GM18507 (cell line): Measurements from ENCODE around the gene GNG3.
"Not testable (repeated sequence)": the region's sequence is repeated elsewhere in the genome, so short reads cannot be mapped to it uniquely, and the experiment has no call there.

Experiments
- DNase-seq: peaks from one replicate; pipeline ENCODE4 v3.0.0; 2011; ENCODE audit warnings: low read depth; ENCODE audit not compliant: insufficient read length; ENCODE audit errors: extremely low spot score
- FAIRE-seq: peaks from 2 replicates; lab custom pipeline; 2011; peaks lifted over from hg19 to GRCh38; lab: Jason Lieb, UNC

Gene GNG3

GRCh38 chr11:62715150-62716130 lies 8.0 kb downstream of the GNG3 start:
- FAIRE-seq = no peak
- DNase-seq = no peak

- FAIRE-seq (no peak), DNase-seq (no peak)
These were observed 8.7 kb downstream of the GNG3 start for GRCh38 chr11:62716206-62716605.

- DNase-seq (no peak), FAIRE-seq (no peak)
These were observed 9.3 kb downstream of the GNG3 start for GRCh38 chr11:62716816-62717215.

- FAIRE-seq (no peak), DNase-seq (no peak)
These were observed 12.0 kb downstream of the GNG3 start for GRCh38 chr11:62719302-62719978.

GRCh38 chr11:62721994-62722393 lies 14.5 kb downstream of the GNG3 start:
- DNase-seq (no peak), FAIRE-seq (no peak)

GRCh38 chr11:62724171-62724570 lies 16.7 kb downstream of the GNG3 start:
- no peak for FAIRE-seq

DNA sequence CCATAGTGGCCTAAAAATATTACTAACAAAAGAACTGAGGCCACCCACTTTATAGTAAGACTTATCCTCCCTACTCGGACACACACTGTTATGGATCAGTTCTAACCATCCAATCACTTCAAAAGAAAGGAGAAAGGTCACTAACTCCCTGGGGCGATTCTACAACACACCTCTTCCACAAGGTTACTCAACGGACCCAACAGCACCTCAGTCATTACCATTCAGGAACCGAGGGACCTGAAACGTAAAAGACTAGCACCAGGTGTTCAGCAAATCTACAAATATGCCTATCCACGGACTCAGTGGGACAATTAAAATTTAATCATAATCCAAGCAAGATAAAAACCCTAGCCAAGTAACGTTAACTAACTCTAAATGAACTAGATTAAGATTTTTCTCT lies 18.2 kb downstream of the GNG3 start:
- DNase-seq = no peak
- no peak for FAIRE-seq

More at GRCh38 chr11:62724171-62724570, 16.7 kb downstream of the GNG3 start:
- DNase-seq = no peak

GRCh38 chr11:62726156-62726914 lies 18.9 kb downstream of the GNG3 start:
- DNase-seq (no peak), FAIRE-seq (no peak)

GRCh38 chr11:62726915-62727164 lies 19.4 kb downstream of the GNG3 start:
- FAIRE-seq = no peak
- DNase-seq = no peak

GRCh38 chr11:62727165-62727871 lies 19.8 kb downstream of the GNG3 start, which contains the start of gene HNRNPUL2:
Gene HNRNPUL2 (minus strand): TSS chr11:62727457. CDS start chr11:62727156, 301 bp downstream.
- FAIRE-seq (peak; percentile 94), DNase-seq (peak; percentile 93)

DNA sequence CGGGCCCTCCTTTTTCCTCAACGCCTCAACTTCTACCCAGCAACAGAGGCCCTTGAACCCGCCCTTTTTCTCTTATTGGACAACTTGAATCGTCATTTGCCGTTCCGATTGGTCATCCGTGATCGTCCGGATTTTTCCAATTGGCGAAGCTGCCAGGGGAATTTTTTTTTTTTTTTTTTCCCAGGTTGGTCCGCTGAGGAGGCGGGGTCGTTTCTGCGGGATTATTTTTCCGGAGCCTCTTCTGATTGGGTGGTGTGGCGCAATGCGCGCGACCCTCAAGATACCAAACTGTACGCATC lies 20.3 kb downstream of the GNG3 start:
- peak; percentile 56 for DNase-seq
- FAIRE-seq = no peak

DNA sequence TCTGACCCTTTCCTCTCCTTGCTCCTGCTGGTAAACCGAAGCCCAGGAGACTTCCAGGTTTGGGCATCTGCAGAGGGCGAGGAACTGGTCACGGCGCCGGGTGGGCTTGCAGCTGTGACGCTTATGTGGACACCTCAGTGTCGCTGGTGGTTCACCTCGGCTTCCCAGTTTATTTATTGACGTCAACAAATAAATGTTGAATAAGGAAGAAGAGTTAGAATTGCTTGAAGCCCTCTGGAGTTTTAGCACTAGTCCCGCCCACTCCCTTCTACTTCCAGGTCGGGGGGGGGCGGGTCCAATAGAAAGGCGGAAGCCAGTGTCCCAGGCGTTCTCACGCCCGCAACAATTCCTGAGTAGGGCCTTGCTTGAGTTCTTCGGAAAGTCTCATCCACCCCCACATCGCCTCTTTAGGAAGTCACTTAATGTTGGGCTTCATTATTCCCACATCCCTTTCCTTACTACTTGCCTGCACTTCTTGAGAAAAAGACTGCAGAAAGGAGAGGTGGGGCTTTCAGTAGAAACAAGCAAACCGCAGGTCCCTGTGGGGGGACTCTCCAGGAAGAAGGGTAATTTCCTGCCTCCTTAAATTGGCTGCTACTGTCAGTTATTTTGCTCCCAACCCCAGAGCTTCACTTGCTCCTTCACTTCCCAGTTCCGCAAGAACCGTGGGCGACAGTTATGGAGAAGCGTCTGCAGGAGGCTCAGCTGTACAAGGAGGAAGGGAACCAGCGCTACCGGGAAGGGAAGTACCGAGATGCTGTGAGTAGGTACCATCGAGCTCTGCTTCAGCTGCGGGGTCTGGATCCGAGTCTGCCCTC lies 20.9 kb downstream of the GNG3 start, which contains the start of gene TTC9C:
Gene TTC9C, plus strand, starts transcription at position 316 of the 818 bp plus-strand sequence. Its CDS starts 363 bp downstream, at position 679.
- DNase-seq (no peak), FAIRE-seq (peak; percentile 60)

- not testable (repeated sequence) for DNase-seq, FAIRE-seq
These were observed 22.6 kb downstream of the GNG3 start for GRCh38 chr11:62730076-62730475.

GRCh38 chr11:62732830-62733229 lies 25.4 kb downstream of the GNG3 start:
- FAIRE-seq (no peak), DNase-seq (no peak)

DNA sequence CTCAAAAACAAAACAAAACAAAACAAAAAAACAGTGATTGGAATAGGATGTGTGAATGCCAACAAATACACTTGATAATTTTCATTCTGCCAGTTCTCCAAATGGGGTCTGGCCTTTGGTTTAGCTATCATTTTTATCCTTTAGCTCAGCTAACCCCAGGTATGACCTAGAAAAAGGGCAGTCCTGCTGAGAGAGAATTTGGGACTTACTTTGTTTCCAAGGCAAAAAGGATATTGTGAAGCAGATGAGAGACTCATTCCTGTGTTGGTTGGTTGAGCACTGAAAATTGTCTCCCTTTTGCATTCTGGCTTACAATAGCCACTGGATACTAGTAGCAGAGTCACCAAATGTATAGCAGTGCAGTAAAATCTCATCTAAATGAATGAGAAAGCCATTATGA lies 29.7 kb downstream of the GNG3 start:
- no peak for FAIRE-seq

GRCh38 chr11:62747475-62748160 lies 40.1 kb downstream of the GNG3 start:
- DNase-seq (no peak), FAIRE-seq (no peak)

More for the DNA sequence above, 29.7 kb downstream of the GNG3 start:
- DNase-seq = no peak

DNA sequence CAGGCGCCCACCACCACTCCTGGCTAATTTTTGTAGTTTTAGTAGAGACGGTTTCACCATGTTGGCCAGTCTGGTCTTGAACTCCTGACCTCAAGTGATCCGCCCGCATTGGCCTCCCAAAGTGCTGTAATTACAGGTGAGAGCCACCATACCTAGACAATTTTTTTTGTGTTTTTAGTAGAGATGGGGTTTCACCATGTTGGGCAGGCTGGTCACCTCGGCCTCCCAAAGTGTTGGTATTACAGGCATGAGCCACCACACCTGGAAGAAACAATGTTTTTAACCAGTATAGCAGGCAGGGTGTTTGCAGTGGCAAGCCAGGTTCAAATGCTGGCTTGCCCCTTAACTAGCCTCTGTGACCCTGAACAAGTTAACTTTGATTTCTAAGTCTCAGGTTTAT lies 42.5 kb downstream of the GNG3 start:
- not testable (repeated sequence) for FAIRE-seq, DNase-seq

- DNase-seq (no peak), FAIRE-seq (no peak)
These were observed 44.8 kb downstream of the GNG3 start for GRCh38 chr11:62752177-62752785.
